Neural progenitor cell (in vitro differentiated cells): ENCODE measurements around the gene PLCL1. TPM values are rescaled to one million over a fixed set of nuclear protein-coding genes. Genes with fewer than 3 reads are reported as not detected.

ENCODE experiments used
- DNase-seq: peaks from one replicate; pipeline ENCODE4 v3.0.0-alpha.2; 2016; ENCODE audit warnings: low spot score
- H2AFZ ChIP-seq: fragments of 200-600 bp; sonication (generic); replicated peaks from 2 replicates; pipeline ENCODE4 v1.6.1; 2016; ENCODE audit warnings: antibody characterized with exemption
- H3F3A ChIP-seq: fragments of 200-600 bp; sonication (generic); 2 replicates; pipeline ENCODE4 v1.6.1; 2016; ENCODE audit warnings: antibody characterized with exemption, low read depth
- H3K27ac ChIP-seq: fragments of 200-600 bp; sonication (generic); 2 replicates; pipeline ENCODE4 v1.5.1; 2016; ENCODE audit warnings: mild to moderate bottlenecking
- H3K27me3 ChIP-seq: fragments of 200-600 bp; sonication (generic); 2 replicates; pipeline ENCODE4 v1.6.1; 2016; ENCODE audit warnings: mild to moderate bottlenecking, moderate library complexity
- H3K36me3 ChIP-seq: fragments of 200-600 bp; sonication (generic); 2 replicates; pipeline ENCODE4 v1.5.1; 2016
- H3K4me1 ChIP-seq: fragments of 200-600 bp; sonication (generic); 2 replicates; pipeline ENCODE4 v1.6.1; 2016; ENCODE audit warnings: mixed run types
- H3K4me2 ChIP-seq: fragments of 200-600 bp; sonication (generic); 2 replicates; pipeline ENCODE4 v1.6.1; 2016
- H3K4me3 ChIP-seq: fragments of 200-600 bp; sonication (generic); 2 replicates; pipeline ENCODE4 v1.5.1; 2016
- H3K79me2 ChIP-seq: fragments of 200-600 bp; sonication (generic); 2 replicates; pipeline ENCODE4 v1.6.1; 2016; ENCODE audit warnings: low read depth
- H3K9ac ChIP-seq: fragments of 200-600 bp; sonication (generic); 2 replicates; pipeline ENCODE4 v1.6.1; 2016
- H3K9me3 ChIP-seq: fragments of 200-600 bp; sonication (generic); 2 replicates; pipeline ENCODE4 v1.5.1; 2016; ENCODE audit warnings: low read depth
- H4K20me1 ChIP-seq: fragments of 200-600 bp; sonication (generic); 2 replicates; pipeline ENCODE4 v1.6.1; 2016; ENCODE audit warnings: low read depth
- H3K27ac Mint-ChIP-seq: 3 replicates; pipeline ENCODE4 v1.8.0; 2021; ENCODE audit warnings: mixed read lengths
- H3K27me3 Mint-ChIP-seq: 2 replicates; pipeline ENCODE4 v1.8.0; 2022; ENCODE audit warnings: low read depth, mild to moderate bottlenecking, inconsistent platforms, moderate library complexity, mixed read lengths; ENCODE audit not compliant: insufficient read depth
- H3K36me3 Mint-ChIP-seq: 3 replicates; pipeline ENCODE4 v1.8.0; 2021; ENCODE audit warnings: mixed read lengths
- H3K4me1 Mint-ChIP-seq: 3 replicates; pipeline ENCODE4 v1.8.0; 2021; ENCODE audit warnings: mixed read lengths
- H3K4me3 Mint-ChIP-seq: 3 replicates; pipeline ENCODE4 v1.8.0; 2021; ENCODE audit warnings: mild to moderate bottlenecking, moderate library complexity, mixed read lengths
- H3K9me3 Mint-ChIP-seq: 3 replicates; pipeline ENCODE4 v1.8.0; 2020; ENCODE audit warnings: mixed read lengths
- EZH2 ChIP-seq: fragments of 200-600 bp; sonication (generic); IDR thresholded peaks from 2 replicates; pipeline ENCODE4 v1.6.1; 2017; ENCODE audit warnings: antibody characterized with exemption, mild to moderate bottlenecking, moderate library complexity
- EZH2phosphoT487 ChIP-seq: fragments of 200-600 bp; sonication (generic); IDR thresholded peaks from 2 replicates; pipeline ENCODE4 v1.6.1; 2017; ENCODE audit warnings: antibody characterized with exemption
- total RNA-seq: library from RNA; depleted of rRNA; stranded (reverse); fragments of >200 nt; gene quantifications from 2 replicates; pipeline ENCODE4 v1.2.3, GENCODE V29; 2015; ENCODE audit warnings: low replicate concordance
- TF ChIP-seq, protein P1 (sequence below): fragments of 200-600 bp; sonication (generic); IDR thresholded peaks from 2 replicates; pipeline ENCODE4 v1.5.1; 2017; ENCODE audit warnings: antibody characterized with exemption, mild to moderate bottlenecking

The PLCL1 gene
- total RNA-seq, 1 donor from 2014 or later = 0.41 TPM

DNA sequence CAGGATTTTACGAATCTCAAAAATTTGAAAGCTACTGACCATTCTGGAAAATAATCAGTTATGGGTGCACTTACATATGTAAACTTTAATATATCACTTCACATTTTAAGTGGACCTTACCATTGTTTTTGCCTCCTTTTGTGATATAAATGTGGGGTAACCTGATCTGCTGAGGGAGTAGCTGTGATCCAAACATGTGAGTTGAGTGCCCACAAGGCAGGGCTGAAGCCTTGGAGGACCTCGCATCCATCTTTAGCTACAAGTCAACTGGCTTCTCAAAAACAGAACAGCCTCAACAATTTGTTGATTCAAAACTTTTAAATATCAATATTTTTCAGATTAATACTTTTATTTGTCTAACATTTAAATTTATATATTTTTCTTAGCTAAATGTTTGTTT lies 178.2 kb downstream of the PLCL1 start:
- H3K4me3 Mint-ChIP-seq = no peak overlapping the region
- no peak overlapping the region for H3K27ac ChIP-seq
- H3F3A ChIP-seq = no peaks in the 10 kb centered on the region
- TF ChIP-seq EZH2phosphoT487 (no peak), EZH2 (no peak)
- TF ChIP-seq, protein P1, sequence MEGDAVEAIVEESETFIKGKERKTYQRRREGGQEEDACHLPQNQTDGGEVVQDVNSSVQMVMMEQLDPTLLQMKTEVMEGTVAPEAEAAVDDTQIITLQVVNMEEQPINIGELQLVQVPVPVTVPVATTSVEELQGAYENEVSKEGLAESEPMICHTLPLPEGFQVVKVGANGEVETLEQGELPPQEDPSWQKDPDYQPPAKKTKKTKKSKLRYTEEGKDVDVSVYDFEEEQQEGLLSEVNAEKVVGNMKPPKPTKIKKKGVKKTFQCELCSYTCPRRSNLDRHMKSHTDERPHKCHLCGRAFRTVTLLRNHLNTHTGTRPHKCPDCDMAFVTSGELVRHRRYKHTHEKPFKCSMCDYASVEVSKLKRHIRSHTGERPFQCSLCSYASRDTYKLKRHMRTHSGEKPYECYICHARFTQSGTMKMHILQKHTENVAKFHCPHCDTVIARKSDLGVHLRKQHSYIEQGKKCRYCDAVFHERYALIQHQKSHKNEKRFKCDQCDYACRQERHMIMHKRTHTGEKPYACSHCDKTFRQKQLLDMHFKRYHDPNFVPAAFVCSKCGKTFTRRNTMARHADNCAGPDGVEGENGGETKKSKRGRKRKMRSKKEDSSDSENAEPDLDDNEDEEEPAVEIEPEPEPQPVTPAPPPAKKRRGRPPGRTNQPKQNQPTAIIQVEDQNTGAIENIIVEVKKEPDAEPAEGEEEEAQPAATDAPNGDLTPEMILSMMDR = no peak
- H3K9me3 ChIP-seq = no peaks in the 10 kb centered on the region
- no peaks in the 10 kb centered on the region for H3K36me3 ChIP-seq
- H3K4me2 ChIP-seq = no peak overlapping the region
- no peaks in the 10 kb centered on the region for H3K4me1 Mint-ChIP-seq
- no peaks in the 10 kb centered on the region for H4K20me1 ChIP-seq
- no peaks in the 10 kb centered on the region for H3K27me3 ChIP-seq
- H3K9ac ChIP-seq = no peak overlapping the region
- no peak for DNase-seq
- no peaks in the 10 kb centered on the region for H3K36me3 Mint-ChIP-seq
- H2AFZ ChIP-seq = peak overlapping the region; percentile 51
- no peak overlapping the region for H3K4me3 ChIP-seq
- H3K79me2 ChIP-seq = no peaks in the 10 kb centered on the region
- H3K27ac Mint-ChIP-seq = no peak overlapping the region
- H3K4me1 ChIP-seq = no peaks in the 10 kb centered on the region
- H3K27me3 Mint-ChIP-seq = peaks cover 2% of the 10 kb centered on the region
- no peaks in the 10 kb centered on the region for H3K9me3 Mint-ChIP-seq

DNA sequence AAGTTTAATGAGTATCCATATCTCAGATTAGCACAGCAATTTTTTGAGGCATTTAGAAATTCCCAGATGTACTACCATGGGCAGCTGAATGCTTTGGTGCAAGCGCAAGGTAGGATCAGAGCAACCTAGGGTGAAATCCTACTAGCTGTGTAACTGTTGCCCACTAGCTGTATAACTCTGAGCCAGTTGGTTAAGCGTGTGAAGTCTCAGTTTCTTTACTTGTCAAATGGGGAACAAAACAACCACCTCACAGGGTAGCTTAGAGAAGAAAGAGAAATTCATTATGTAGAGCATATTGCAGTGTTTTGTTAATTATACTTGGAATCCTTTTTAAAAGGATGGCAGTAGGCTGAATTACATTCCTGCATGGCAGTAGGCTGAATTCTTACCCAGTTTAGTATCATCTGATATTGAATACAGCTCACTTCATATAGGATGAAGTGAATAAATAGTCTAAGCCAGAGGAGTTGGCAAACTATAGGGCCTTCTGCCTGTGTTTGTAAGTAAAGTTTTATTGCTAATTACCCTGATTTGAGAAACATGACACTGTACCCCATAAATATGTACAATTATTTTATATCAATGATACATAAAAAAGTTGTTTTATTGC lies 180.7 kb downstream of the PLCL1 start:
- H3K4me3 ChIP-seq = no peak overlapping the region
- H3K27me3 ChIP-seq = no peaks in the 10 kb centered on the region
- TF ChIP-seq, protein P1 = no peak
- TF ChIP-seq EZH2 = no peak
- TF ChIP-seq EZH2phosphoT487 = no peak
- Mint-ChIP-seq H3K36me3 (no peaks in the 10 kb centered on the region), H3K27ac (no peak overlapping the region), H3K4me3 (no peak overlapping the region), H3K27me3 (no peaks in the 10 kb centered on the region), H3K4me1 (no peaks in the 10 kb centered on the region), H3K9me3 (no peaks in the 10 kb centered on the region)
- no peak for DNase-seq
- no peaks in the 10 kb centered on the region for H4K20me1 ChIP-seq
- H3K9ac ChIP-seq = no peak overlapping the region
- H3K36me3 ChIP-seq = no peaks in the 10 kb centered on the region
- H3K4me2 ChIP-seq = no peak overlapping the region
- no peaks in the 10 kb centered on the region for H3K79me2 ChIP-seq
- no peaks in the 10 kb centered on the region for H3K9me3 ChIP-seq
- H3K27ac ChIP-seq = no peak overlapping the region
- H3K4me1 ChIP-seq = no peaks in the 10 kb centered on the region
- no peaks in the 10 kb centered on the region for H3F3A ChIP-seq
- H2AFZ ChIP-seq = no peak overlapping the region

DNA sequence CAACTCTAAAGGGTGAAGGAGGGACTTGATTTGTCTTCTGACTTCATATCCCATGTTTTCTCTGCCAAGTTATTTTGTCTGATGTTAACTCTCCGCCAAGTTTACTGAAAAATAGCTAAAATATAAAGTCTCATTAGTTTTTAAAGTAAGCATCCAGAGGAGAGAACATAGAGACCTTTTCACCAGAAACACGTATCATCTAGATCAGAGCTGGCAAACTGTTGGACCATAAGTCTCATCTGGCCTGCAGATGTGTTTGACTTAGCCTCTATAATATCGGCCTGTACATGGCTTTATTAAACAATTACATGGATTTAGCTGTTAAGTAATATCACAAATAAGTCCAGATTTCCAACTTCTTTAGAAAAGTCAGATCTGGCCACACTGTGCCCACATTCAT lies 182.6 kb downstream of the PLCL1 start:
- no peaks in the 10 kb centered on the region for H3F3A ChIP-seq
- TF ChIP-seq, protein P1 = no peak
- TF ChIP-seq EZH2 = no peak
- no peak for TF ChIP-seq EZH2phosphoT487
- H3K27me3 ChIP-seq = no peaks in the 10 kb centered on the region
- Mint-ChIP-seq H3K4me3 (no peak overlapping the region), H3K4me1 (no peaks in the 10 kb centered on the region), H3K27ac (no peak overlapping the region), H3K27me3 (no peaks in the 10 kb centered on the region), H3K9me3 (peaks cover 2% of the 10 kb centered on the region), H3K36me3 (no peaks in the 10 kb centered on the region)
- no peaks in the 10 kb centered on the region for H3K79me2 ChIP-seq
- no peaks in the 10 kb centered on the region for H3K4me1 ChIP-seq
- H3K9me3 ChIP-seq = no peaks in the 10 kb centered on the region
- H3K4me2 ChIP-seq = no peak overlapping the region
- no peak overlapping the region for H2AFZ ChIP-seq
- H3K27ac ChIP-seq = no peak overlapping the region
- H4K20me1 ChIP-seq = no peaks in the 10 kb centered on the region
- no peaks in the 10 kb centered on the region for H3K36me3 ChIP-seq
- H3K9ac ChIP-seq = no peak overlapping the region
- no peak overlapping the region for H3K4me3 ChIP-seq
- DNase-seq = no peak
